ENCODE results near the gene AOPEP. TPM values are rescaled to one million over a fixed set of nuclear protein-coding genes. Genes with fewer than 3 reads are reported as not detected.

AOPEP gene
- total RNA-seq (2014; rRNA removed; shearing (Covaris generic)): 118 and 119 TPM in 2 replicates

- peak; percentile 89 for DNase-seq (ENCODE audit: low read depth)
Measured at GRCh38 chr9:94726495-94727191, at the start of gene AOPEP. Gene AOPEP (plus strand): TSS chr9:94726699. CDS start chr9:94759784, 33,085 bp downstream.

- no peak for DNase-seq (ENCODE audit: low read depth)
Measured at GRCh38 chr9:94677929-94678328, 48.6 kb upstream of the AOPEP start.

GRCh38 chr9:94679587-94679986 is 46.9 kb upstream of the AOPEP start:
- DNase-seq (ENCODE audit: low read depth): no peak

- DNase-seq (ENCODE audit: low read depth): no peak
Measured at GRCh38 chr9:94680020-94680419, 46.5 kb upstream of the AOPEP start.

- DNase-seq (ENCODE audit: low read depth): no peak
Measured at GRCh38 chr9:94680621-94681020, 45.9 kb upstream of the AOPEP start.

- DNase-seq (ENCODE audit: low read depth): peak; percentile 77
Measured at GRCh38 chr9:94681508-94681907, 45.0 kb upstream of the AOPEP start.

GRCh38 chr9:94685359-94685758 is 41.1 kb upstream of the AOPEP start:
- DNase-seq (ENCODE audit: low read depth): no peak

GRCh38 chr9:94687451-94687850 is 39.0 kb upstream of the AOPEP start:
- DNase-seq (ENCODE audit: low read depth): no peak

GRCh38 chr9:94690344-94690743 is 36.2 kb upstream of the AOPEP start:
- no peak for DNase-seq (ENCODE audit: low read depth)

- DNase-seq (ENCODE audit: low read depth): no peak
Measured at GRCh38 chr9:94692601-94693000, 33.9 kb upstream of the AOPEP start.

- DNase-seq (ENCODE audit: low read depth): no peak
Measured at GRCh38 chr9:94693485-94694204, 32.9 kb upstream of the AOPEP start.

GRCh38 chr9:94696545-94696944 is 30.0 kb upstream of the AOPEP start:
- DNase-seq (ENCODE audit: low read depth): no peak

GRCh38 chr9:94697972-94698581 is 28.4 kb upstream of the AOPEP start:
- DNase-seq (ENCODE audit: low read depth): no peak

- DNase-seq (ENCODE audit: low read depth): no peak
Measured at GRCh38 chr9:94699715-94700373, 26.7 kb upstream of the AOPEP start.

- DNase-seq (ENCODE audit: low read depth): no peak
Measured at GRCh38 chr9:94700445-94700844, 26.1 kb upstream of the AOPEP start.

- no peak for DNase-seq (ENCODE audit: low read depth)
Measured at GRCh38 chr9:94703488-94704140, 22.9 kb upstream of the AOPEP start.

GRCh38 chr9:94705162-94705702 is 21.3 kb upstream of the AOPEP start:
- no peak for DNase-seq (ENCODE audit: low read depth)

- no peak for DNase-seq (ENCODE audit: low read depth)
Measured at GRCh38 chr9:94706922-94707321, 19.6 kb upstream of the AOPEP start.

- no peak for DNase-seq (ENCODE audit: low read depth)
Measured at GRCh38 chr9:94713436-94714215, 12.9 kb upstream of the AOPEP start.

- DNase-seq (ENCODE audit: low read depth): no peak
Measured at GRCh38 chr9:94714494-94714893, 12.0 kb upstream of the AOPEP start.

GRCh38 chr9:94717761-94718160 is 8.7 kb upstream of the AOPEP start:
- peak; percentile 40 for DNase-seq (ENCODE audit: low read depth)

Measured in RPMI7951 (cell line).